ENCODE data around the gene ZIC5.
"Not testable (repeated sequence)": the region's sequence is repeated elsewhere in the genome, so short reads cannot be mapped to it uniquely, and the experiment has no call there.

The ZIC5 gene

GRCh38 chr13:99963816-99964339, 7.7 kb downstream of the ZIC5 start:
- Mint-ChIP-seq H3K4me3 (no peak overlapping the region), H3K27ac (no peak overlapping the region), H3K27me3 (peaks cover 74% of the 10 kb centered on the region), H3K9me3 (no peaks in the 10 kb centered on the region), H3K36me3 (ENCODE audit: low read depth) (no peaks in the 10 kb centered on the region), H3K4me1 (ENCODE audit: low read depth) (peaks cover 15% of the 10 kb centered on the region)
- no peak for DNase-seq

- no peaks in the 10 kb centered on the region for H3K36me3 Mint-ChIP-seq (ENCODE audit: low read depth)
- DNase-seq: no peak
- H3K4me3 Mint-ChIP-seq: no peak overlapping the region
- no peaks in the 10 kb centered on the region for H3K9me3 Mint-ChIP-seq
- H3K4me1 Mint-ChIP-seq (ENCODE audit: low read depth): peaks cover 21% of the 10 kb centered on the region
- H3K27me3 Mint-ChIP-seq: peaks cover 80% of the 10 kb centered on the region
- H3K27ac Mint-ChIP-seq: no peak overlapping the region
These were observed 9.3 kb downstream of the ZIC5 start for GRCh38 chr13:99962242-99962641.

- H3K36me3 Mint-ChIP-seq (ENCODE audit: low read depth): no peaks in the 10 kb centered on the region
- H3K27ac Mint-ChIP-seq: no peak overlapping the region
- H3K4me1 Mint-ChIP-seq (ENCODE audit: low read depth): peaks cover 24% of the 10 kb centered on the region
- no peak for DNase-seq
- no peaks in the 10 kb centered on the region for H3K9me3 Mint-ChIP-seq
- H3K4me3 Mint-ChIP-seq: no peak overlapping the region
- H3K27me3 Mint-ChIP-seq: peaks cover 82% of the 10 kb centered on the region
These were observed 9.9 kb downstream of the ZIC5 start for GRCh38 chr13:99961636-99962035.

- H3K27ac Mint-ChIP-seq: no peak overlapping the region
- no peak for DNase-seq
- H3K4me1 Mint-ChIP-seq (ENCODE audit: low read depth): peaks cover 33% of the 10 kb centered on the region
- H3K27me3 Mint-ChIP-seq: peaks cover 82% of the 10 kb centered on the region
- H3K9me3 Mint-ChIP-seq: no peaks in the 10 kb centered on the region
- no peak overlapping the region for H3K4me3 Mint-ChIP-seq
- no peaks in the 10 kb centered on the region for H3K36me3 Mint-ChIP-seq (ENCODE audit: low read depth)
These were observed 10.8 kb downstream of the ZIC5 start for GRCh38 chr13:99960663-99961311.

- DNase-seq: peak; percentile 35
- H3K4me1 Mint-ChIP-seq (ENCODE audit: low read depth): peaks cover 34% of the 10 kb centered on the region
- H3K27me3 Mint-ChIP-seq: peaks cover 86% of the 10 kb centered on the region
- H3K4me3 Mint-ChIP-seq: peak overlapping the region; percentile 52
- no peaks in the 10 kb centered on the region for H3K9me3 Mint-ChIP-seq
- no peaks in the 10 kb centered on the region for H3K36me3 Mint-ChIP-seq (ENCODE audit: low read depth)
- no peak overlapping the region for H3K27ac Mint-ChIP-seq
These were observed 11.9 kb downstream of the ZIC5 start for GRCh38 chr13:99959540-99960230.

- H3K4me1 Mint-ChIP-seq (ENCODE audit: low read depth): peaks cover 34% of the 10 kb centered on the region
- DNase-seq: no peak
- no peak overlapping the region for H3K27ac Mint-ChIP-seq
- H3K27me3 Mint-ChIP-seq: peaks cover 90% of the 10 kb centered on the region
- no peak overlapping the region for H3K4me3 Mint-ChIP-seq
- no peaks in the 10 kb centered on the region for H3K9me3 Mint-ChIP-seq
- H3K36me3 Mint-ChIP-seq (ENCODE audit: low read depth): no peaks in the 10 kb centered on the region
These were observed 12.4 kb downstream of the ZIC5 start for GRCh38 chr13:99959127-99959539.

GRCh38 chr13:99958406-99959126, 13.0 kb downstream of the ZIC5 start:
- no peak overlapping the region for H3K27ac Mint-ChIP-seq
- DNase-seq: no peak
- no peak overlapping the region for H3K4me3 Mint-ChIP-seq
- H3K4me1 Mint-ChIP-seq (ENCODE audit: low read depth): peaks cover 34% of the 10 kb centered on the region
- H3K9me3 Mint-ChIP-seq: no peaks in the 10 kb centered on the region
- H3K36me3 Mint-ChIP-seq (ENCODE audit: low read depth): no peaks in the 10 kb centered on the region
- peaks cover 90% of the 10 kb centered on the region for H3K27me3 Mint-ChIP-seq

- DNase-seq: peak; percentile 45
- Mint-ChIP-seq H3K4me1 (ENCODE audit: low read depth) (peaks cover 34% of the 10 kb centered on the region), H3K27me3 (peaks cover 93% of the 10 kb centered on the region), H3K4me3 (peak overlapping the region; percentile 51), H3K36me3 (ENCODE audit: low read depth) (no peaks in the 10 kb centered on the region), H3K9me3 (no peaks in the 10 kb centered on the region), H3K27ac (peak overlapping the region; percentile 1)
These were observed 14.9 kb downstream of the ZIC5 start for GRCh38 chr13:99956473-99957349.

GRCh38 chr13:99955747-99956472, 15.7 kb downstream of the ZIC5 start:
- Mint-ChIP-seq H3K4me3 (peak overlapping the region; percentile 51), H3K36me3 (ENCODE audit: low read depth) (no peaks in the 10 kb centered on the region)

GRCh38 chr13:99955107-99955746, 16.3 kb downstream of the ZIC5 start:
- no peak overlapping the region for H3K27ac Mint-ChIP-seq
- DNase-seq: no peak
- no peaks in the 10 kb centered on the region for H3K36me3 Mint-ChIP-seq (ENCODE audit: low read depth)
- H3K4me3 Mint-ChIP-seq: no peak overlapping the region
- peaks cover 34% of the 10 kb centered on the region for H3K4me1 Mint-ChIP-seq (ENCODE audit: low read depth)
- H3K27me3 Mint-ChIP-seq: peaks cover 93% of the 10 kb centered on the region
- H3K9me3 Mint-ChIP-seq: no peaks in the 10 kb centered on the region

More at GRCh38 chr13:99955747-99956472, 15.7 kb downstream of the ZIC5 start:
- Mint-ChIP-seq H3K27ac (no peak overlapping the region), H3K4me1 (ENCODE audit: low read depth) (peaks cover 34% of the 10 kb centered on the region), H3K27me3 (peaks cover 93% of the 10 kb centered on the region), H3K9me3 (no peaks in the 10 kb centered on the region)
- peak; percentile 42 for DNase-seq

- Mint-ChIP-seq H3K36me3 (ENCODE audit: low read depth) (no peaks in the 10 kb centered on the region), H3K4me3 (no peak overlapping the region), H3K27me3 (peaks cover 94% of the 10 kb centered on the region), H3K27ac (no peak overlapping the region), H3K9me3 (no peaks in the 10 kb centered on the region), H3K4me1 (ENCODE audit: low read depth) (peaks cover 21% of the 10 kb centered on the region)
- no peak for DNase-seq
These were observed 18.3 kb downstream of the ZIC5 start for GRCh38 chr13:99953138-99953755.

GRCh38 chr13:99951666-99952065, 19.9 kb downstream of the ZIC5 start:
- Mint-ChIP-seq H3K4me1 (ENCODE audit: low read depth) (peaks cover 10% of the 10 kb centered on the region), H3K27me3 (peaks cover 93% of the 10 kb centered on the region)
- not testable (repeated sequence) for H3K4me3 Mint-ChIP-seq; H3K27ac Mint-ChIP-seq; H3K36me3 Mint-ChIP-seq (ENCODE audit: low read depth); H3K9me3 Mint-ChIP-seq; DNase-seq
